ENCODE measurements around the gene SLC38A1.
"Not testable (repeated sequence)": the region's sequence is repeated elsewhere in the genome, so short reads cannot be mapped to it uniquely, and the experiment has no call there.

The SLC38A1 gene

DNA sequence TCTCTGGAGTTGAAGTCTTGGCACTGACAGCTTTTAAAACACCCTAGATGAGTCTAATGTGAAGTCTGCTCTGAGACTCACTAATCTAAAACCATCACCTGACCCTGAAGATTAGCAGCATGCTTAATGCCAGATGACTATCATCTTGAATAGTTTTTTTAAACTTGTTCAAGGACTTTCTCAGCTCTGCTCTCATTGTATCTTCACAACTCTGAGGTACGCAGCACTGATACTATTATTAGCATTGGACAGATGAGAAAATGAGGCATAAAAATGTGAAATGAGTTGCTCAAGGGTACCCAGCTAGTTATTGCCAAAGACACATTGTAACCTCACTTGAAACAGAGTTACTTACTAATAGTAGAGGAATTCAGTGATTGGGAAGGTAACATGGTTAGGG lies 4.8 kb downstream of the SLC38A1 start:
- DNase-seq (ENCODE audit: low spot score) = no peak

DNA sequence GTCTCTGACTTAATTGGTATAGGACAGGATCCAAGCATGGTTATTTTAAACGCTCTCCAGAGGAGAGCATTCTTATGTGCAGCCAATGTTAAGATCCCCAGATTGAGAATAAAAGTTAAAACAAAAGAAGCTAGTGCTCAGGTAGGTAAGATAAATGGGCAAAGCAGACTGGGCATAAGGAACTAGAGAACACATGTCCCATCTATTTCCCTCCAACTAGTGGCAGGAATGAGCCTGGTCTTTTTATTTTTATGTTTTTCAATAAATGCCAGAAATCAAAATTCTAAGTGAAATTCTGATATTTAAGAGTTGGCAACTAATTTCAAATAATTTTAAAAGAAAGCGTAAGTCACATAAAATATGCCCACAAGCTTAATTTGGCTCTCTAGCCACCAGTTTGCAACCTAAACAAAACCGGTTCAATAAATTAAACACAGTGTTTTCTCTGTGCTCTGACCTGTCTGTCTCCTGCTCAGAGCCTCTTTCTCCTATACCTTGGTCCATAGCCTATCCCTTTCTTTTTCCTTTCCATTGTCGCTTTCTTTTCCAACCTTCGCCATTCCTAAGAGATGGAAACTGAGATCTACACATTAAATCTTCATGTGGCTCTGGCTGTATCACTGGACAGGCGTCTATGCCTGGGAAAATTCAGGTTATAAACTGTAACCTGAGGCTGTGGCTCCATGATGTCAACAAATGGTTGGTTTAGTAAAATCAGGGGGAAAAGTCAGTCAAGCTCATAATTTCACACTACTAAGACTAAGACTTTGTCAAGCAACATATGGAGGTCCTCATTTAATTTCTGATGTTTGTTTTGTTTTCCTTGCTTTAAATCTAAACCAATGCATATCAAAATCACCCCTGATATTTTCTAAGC lies 5.5 kb downstream of the SLC38A1 start:
- DNase-seq (ENCODE audit: low spot score) = no peak

DNA sequence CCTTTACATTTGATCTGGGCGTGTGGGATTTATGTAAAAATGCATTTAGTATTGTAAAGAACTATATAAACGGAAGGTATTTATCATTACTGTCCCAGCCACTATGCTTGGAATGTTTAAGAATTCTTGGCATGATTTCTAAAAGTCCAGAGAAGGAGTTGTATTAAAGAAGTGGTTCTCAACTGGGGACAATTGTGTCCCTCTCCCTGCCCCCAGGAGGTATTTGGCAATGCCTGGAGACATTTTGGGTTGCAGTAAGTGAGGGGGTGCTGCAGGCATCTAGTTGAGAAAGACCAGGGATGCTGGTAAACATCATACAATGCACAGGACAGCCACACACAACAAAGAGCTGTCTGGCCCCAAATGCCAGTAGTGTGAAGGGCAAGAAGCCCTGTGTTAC lies 7.2 kb downstream of the SLC38A1 start:
- DNase-seq (ENCODE audit: low spot score) = no peak

DNA sequence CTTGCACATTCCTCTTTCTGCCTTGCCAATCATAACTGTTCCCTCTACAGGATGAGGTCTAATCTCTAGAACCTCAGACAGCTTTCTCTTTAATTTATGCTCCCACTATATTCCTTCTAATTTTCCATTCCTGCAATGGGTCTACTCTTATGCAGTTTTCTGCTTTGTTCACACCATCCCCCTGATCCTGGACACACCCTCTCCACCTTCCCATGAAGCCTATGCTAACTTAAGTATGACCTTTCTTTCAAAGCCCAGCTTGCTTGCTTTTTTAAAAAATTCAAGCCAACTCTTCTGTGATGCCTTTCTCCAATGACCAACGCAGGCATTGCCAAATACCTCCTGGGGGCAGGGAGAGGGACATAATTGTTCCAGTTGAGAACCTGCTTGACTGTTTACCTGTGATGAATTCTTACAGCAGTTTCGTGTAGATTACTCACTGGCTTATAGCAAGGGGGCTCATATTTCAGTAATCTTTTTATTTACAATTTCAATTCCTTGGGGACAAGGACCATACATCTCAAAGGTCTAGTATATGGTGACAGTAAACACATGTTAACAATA lies 7.8 kb downstream of the SLC38A1 start:
- DNase-seq (ENCODE audit: low spot score) = no peak

DNA sequence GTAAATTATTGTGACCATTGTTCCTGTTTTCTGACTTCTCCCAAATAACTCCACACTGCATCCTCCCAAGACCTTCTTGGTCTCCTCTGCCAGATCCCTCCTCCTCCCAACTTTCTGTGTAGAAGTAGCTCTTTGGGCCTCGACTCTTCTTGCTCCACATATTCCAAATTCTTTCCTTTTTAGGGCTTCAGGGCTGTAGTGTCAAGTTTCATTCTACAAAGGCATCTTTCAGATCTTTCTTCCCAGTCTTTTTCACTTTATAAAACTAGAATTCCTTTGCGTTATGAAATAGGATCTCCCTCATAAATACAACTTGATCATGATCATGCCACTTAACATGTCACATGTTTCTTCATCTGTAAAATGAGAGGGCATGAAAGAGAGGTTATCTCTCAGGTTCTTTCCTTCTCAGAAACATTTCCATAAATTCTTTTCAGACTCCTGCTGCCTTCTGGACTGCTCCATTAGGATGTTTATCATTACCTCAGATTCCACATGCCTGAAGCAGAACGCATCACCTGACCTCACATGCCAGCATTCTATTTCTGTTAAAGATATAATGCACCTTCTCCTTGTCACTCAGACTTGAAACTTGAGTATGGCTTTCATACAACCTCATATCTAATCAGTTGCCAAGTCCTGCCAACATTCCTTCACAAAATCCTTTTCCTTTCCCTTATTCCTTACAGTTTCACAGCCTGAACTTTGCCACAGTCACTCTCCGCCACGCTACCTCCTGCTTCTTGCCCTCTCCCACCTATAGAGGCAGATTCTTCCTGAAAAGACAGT lies 8.5 kb downstream of the SLC38A1 start:
- peak; percentile 51 for DNase-seq (ENCODE audit: low spot score)

DNA sequence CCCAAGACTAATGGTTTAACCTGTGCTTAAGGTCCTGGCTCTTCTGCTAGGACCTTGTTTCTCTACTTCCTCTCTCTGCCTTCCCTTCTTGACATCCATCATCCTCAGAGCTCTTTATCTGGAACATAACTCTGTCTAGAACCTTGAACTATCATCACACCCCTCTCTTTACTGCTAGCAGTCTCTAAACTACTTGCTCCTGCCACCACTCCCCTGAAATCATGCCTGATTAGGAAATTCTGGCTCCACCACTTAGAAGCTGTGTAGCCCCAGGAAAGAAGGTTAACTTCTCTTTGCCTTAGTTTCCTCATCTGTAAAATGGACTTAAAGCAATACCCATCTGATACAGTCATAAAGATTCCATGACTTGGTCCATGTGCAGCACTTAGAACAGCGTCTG lies 9.1 kb downstream of the SLC38A1 start:
- no peak for DNase-seq (ENCODE audit: low spot score)

DNA sequence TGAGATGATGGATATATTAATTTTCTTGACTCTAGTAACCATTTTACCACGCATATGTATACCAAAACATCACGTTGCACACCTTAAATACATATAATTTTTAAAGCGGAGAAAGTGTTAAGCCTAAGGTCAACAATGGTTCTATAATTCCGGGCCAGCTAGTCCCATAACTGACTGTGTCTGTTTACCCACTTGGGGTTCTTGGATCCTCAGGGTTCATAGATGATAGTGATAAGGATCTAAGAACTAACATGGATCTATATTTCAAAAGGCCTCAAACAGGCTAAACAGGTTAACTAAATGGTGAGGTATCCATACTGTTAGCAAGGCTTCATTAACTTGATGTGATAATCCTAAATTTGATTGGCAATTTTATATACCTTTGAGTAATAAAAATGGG lies 9.8 kb downstream of the SLC38A1 start:
- no peak for DNase-seq (ENCODE audit: low spot score)

DNA sequence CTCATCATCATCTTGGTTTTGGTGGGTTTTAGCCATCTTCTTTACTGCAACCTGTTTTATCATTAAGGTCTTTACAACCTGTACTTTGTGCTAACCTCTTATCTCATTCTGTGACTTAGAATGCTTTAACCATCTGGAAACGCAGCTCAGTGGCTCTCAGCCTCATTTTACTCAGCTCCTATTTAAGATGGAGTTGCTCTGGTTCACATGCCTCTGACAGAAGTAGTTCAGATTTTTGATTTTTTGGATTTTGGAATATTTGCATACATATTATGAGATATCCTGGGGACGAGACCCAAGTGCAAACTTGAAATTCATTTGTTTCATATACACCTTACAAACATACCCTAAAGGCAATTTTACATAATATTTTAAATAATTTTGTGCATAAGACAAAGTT lies 10.7 kb downstream of the SLC38A1 start:
- no peak for DNase-seq (ENCODE audit: low spot score)

DNA sequence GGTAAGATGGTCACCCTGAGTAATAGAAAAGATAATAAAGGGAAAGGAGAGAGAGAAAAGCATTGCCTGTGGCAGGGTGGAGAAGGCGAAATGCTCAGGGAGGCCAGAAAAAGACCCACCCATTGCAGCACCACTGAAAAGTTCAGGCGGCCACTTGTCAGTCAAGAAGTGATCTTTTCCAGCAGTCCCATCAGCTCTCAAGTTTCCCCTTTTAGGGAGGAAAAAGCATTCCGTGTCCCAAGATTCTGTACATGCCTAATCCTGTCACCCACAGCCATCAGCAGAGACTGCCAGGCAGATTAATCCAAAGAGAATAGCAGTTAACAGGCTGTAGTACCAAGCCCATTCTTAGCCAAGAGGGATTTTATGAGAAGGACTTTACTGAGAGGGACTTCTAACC lies 11.9 kb downstream of the SLC38A1 start:
- no peak for DNase-seq (ENCODE audit: low spot score)

DNA sequence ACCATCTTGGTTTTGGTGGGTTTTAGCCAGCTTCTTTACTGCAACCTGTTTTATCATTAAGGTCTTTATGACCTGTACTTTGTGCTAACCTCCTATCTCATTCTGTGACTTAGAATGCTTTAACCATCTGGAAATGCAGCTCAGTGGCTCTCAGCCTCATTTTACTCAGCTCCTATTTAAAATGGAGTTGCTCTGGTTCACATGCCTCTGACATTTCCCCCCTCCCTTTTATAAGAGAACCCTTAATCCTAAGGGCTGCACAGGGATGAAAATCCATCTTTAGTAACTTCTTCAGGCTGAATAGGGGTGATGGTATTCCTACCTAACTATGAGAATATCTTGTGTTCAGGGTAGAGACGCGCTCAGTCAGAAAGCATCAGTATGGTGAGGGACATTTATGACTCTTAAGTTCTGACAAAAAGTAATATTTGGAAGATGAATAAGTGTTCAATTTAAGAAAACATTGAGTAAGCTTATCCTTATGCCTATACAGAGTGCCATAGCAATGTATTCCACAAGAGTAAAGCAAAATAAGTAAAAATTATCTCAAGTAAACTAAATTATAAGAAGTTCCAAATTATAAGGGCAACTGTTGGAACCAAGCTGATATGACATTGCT lies 15.2 kb downstream of the SLC38A1 start:
- DNase-seq (ENCODE audit: low spot score) = no peak

DNA sequence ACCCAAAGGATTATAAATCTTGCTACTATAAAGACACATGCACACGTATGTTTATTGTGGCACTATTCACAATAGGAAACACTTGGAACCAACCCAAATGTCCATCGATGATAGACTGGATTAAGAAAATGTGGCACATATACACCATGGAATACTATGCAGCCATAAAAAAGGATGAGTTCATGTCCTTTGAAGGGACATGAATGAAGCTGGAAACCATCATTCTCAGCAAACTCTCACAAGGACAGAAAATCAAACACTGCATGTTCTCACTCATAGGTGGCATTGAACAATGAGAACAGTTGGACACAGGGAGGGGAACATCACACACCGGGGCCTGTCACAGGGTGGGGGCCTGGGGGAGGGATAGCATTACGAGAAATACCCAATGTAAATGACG lies 16.8 kb downstream of the SLC38A1 start:
- not testable (repeated sequence) for DNase-seq (ENCODE audit: low spot score)

DNA sequence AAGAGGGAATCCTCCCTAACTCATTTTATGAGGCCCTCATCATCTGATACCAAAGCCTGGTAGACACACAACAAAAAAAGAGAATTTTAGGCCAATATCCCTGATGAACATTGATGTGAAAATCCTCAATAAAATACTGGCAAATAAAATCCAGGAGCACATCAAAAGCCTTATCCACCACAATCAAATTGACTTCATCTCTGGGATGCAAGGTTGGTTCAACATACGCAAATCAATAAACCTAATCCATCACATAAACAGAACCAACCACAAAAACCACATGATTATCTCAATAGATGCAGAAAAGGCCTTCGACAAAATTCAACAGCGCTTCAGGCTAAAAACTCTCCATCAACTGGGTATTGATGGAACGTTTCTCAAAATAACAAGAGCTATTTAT lies 18.9 kb downstream of the SLC38A1 start:
- not testable (repeated sequence) for DNase-seq (ENCODE audit: low spot score)

DNA sequence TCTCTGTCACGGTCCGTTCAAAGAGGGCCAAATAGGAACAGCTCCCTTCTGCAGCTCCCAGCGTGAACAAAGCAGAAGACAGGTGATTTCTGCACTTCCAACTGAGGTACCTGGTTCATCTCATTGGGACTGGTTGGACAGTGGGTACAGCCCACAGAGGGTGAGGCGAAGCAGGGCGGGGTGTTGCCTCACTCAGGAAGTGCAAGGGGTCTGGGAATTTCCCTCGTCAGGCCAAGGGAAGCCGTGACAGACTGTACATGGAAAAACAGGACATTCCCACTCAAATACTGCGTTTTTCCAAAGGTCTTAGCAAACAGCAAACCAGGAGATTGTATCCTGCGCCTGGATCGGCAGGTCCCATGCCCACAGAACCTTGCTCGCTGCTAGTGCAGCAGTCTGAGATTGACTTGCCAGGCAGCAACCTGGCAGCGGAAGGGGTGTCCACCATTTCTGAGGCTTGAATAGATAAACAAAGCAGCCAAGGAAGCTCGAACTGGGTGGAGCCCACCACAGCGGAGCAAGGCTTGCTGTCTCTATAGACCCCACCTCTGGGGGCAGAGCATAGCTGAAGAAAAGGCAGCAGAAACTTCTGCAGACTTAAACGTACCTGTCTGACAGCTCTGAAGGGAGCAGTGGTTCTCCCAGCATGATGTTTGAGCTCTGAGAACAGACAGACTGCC lies 22.7 kb downstream of the SLC38A1 start:
- DNase-seq (ENCODE audit: low spot score) = no peak

DNA sequence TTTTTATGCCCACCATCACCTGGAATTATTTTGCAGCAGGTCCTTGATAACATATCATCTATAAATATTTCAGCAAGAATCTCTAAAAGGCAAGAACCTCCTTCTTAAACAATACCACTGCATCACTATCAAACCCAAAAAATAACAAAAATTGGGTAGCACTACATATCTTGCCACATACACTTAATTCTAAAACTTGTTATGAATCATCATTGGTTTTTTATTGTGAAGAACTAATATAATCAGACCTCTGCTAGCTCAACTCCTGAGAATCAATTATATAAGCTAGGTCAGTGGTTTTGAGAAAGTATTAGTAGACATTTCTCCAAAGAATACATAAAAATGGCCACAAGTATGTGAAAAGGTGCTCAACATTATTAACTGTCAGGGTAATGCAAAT lies 23.8 kb downstream of the SLC38A1 start:
- no peak for DNase-seq (ENCODE audit: low spot score)

DNA sequence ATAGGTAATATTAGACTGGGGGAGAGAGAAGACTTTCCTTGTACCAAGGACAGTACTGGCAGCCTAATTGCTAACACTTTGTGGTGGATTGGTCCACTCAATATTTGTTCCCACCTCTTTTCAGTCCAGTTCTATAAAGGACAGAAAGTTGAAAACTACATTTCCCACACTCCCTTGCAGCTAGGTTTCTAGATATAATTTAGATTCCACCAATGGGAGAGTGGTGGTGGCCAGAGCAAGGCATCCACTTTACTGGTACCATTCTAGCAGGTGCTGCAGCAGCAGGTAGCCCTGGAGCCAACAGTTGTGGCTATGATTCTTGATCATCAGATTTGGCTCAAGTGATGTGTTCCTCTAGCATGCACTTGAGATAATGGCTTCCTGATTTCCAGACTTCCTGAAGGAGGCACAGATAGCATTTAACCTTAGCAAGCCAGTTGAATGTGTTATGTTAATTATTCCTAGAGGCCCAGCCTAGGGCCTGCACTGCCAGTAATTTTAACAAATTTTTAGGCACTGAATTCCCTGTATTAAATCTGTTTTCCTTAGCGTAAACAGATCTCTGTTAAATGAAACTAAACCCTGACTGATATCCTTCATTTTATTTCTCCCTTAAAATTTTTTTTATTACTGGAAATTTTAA lies 24.4 kb downstream of the SLC38A1 start:
- no peak for DNase-seq (ENCODE audit: low spot score)

DNA sequence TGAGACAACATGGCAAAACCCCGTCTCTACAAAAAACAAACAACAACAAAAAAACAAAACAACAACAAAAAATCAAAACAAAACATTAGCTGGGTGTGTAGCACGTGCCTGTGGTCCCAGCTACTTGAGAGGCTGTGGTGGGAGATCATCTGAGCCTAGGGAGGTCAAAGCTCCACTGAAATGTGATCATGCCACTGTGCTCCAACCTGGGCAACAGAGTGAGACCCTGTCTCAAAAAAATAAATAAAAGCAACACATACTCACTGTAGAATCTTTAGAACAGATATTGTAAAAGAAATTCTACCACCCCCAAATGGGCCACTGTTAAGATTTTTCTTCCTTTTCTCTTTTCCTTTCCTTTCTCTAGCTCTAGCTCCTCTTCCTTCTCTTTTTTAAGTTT lies 26.3 kb downstream of the SLC38A1 start:
- no peak for DNase-seq (ENCODE audit: low spot score)

DNA sequence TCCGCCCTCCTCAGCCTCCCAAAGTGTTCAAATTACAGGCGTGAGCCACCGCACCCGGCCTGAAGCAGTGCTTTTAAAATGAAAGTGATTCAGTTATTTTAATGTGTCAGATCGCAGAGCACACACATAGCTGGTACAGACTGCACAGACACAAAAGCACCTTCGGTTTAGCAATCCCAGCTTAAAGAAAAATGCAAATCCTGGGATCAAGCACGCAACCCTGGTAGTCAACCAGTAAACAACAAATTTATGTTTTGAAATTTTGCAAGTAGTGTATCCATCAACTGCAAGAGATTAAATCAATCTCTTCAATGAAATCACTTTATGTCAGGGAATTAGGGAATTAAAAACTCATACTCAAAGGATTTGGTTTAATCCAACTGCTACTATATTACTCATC lies 28.4 kb downstream of the SLC38A1 start:
- DNase-seq (ENCODE audit: low spot score) = no peak

DNA sequence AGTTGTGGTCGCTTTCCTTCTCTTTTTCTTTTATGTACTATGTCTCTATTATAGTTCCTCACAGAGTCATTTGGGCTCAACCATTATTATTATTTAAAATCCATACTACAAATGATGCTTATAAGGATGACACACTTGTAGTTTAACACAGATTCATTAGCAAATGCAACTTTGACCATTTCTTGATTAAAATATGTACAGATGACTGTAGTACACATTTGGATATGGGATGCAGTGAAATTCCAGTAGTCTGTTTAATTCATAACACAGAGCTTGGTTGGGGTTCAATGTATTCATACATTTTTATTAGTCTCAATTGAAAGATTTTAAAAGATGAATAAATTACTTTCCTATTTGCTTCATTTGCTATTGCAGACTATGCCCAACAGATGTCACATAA lies 30.0 kb downstream of the SLC38A1 start:
- DNase-seq (ENCODE audit: low spot score) = no peak

DNA sequence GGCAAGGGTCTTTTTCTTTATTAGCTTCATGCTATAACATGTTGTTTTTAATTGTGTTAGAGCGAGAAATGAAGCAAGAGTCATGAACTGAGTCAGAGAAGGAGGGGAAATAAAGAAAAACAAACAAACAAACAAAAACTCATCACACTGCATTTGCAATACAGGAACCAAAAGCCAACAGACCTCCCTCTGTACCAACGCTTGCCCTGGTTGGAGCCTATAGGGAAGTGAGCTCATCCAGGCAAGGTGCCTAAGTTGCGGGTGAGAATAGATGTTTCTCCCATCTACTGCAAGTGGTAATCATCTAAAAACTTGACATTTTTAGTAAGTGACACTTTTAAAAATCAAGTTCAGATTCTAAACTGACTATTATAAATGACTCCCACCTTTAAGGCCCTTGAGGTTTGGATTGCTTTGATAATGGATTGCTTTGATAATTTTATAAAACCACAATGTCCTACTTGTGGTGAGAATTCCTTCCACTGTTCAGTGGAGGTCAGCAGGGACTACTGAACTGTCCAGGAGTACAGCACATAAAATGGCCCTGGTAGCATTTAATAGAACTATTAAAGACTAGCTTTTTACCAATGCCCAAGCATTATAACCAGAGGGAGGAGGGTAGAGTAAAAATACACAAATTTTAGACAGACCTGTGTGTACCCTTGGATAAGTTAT lies 31.3 kb downstream of the SLC38A1 start:
- no peak for DNase-seq (ENCODE audit: low spot score)

DNA sequence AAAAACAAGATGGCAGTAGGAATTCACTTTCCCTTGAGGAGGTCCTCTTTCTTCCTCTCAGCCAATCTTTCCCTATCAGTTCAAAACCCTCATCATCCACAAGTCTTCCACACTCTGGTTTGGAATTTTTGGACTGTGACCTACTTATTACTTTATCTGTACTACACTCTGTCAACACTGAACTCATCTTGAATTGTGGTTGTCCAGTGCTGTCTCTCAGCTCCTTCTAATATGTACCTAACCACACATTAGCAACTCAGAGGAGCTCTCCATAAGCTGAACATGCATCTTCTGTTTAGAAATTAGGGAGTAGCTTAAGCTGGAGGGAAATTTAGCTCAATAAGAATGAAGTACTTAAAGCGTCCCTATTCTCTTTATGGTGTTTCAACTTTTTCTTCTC lies 34.8 kb downstream of the SLC38A1 start:
- DNase-seq (ENCODE audit: low spot score) = no peak

DNA sequence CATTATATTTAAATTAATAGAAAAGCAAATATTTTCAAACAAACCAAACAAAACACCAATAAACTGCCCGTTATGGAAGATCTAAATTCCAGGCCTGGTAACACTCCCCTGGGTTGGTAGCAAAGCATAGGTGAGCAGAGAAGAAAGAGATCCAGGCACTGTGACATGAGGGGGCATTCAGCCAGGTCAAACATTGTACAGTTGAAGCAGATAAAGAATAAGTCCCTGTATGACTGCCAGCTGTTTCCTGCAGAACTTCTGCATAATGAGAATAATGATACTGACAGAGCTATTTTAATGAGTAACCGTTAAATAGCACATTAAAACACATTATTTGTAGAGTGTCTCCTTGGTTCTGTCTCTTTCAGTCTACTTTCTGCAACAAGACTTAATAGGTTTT lies 35.4 kb downstream of the SLC38A1 start:
- DNase-seq (ENCODE audit: low spot score) = no peak
